ENCODE measurements around the gene GRIK2. TPM values are rescaled to one million over a fixed set of nuclear protein-coding genes. Genes with fewer than 3 reads are reported as not detected.
A peak's percentile ranks its signal among the peaks of the same experiment; 100 is the strongest.

GRIK2 gene
- polyA plus RNA-seq, 1 of the 3 experiments (the other 2 are of a cell fraction) = 0.30 TPM

DNA sequence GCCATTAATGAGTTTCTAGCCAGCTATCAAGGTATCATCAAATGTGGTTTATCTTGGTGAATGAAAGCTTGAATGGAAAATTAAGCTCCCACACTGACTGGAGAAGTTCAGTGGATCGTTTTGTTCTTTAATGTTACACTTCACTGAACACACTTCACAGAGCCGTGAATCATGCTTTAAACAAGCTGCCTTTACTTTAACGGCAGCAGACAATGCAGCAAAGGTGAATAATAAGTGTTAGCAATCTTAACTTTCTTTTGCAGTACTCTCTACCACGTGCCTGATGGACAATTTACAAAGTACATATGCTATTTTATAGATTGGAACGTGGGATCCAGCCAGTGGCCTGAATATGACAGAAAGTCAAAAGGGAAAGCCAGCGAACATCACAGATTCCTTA lies 424.5 kb downstream of the GRIK2 start (continued):
- no peak for TF ChIP-seq RCOR1 (IDR thresholded peaks at IDR 0.05; ENCODE audit: low read length)

- Histone ChIP-seq H3F3A (replicated peaks; ENCODE audit: insufficient read depth) (peaks cover under 1% of the 10 kb centered on the region), H3K9me2 (0 out of 2 replicates have a peak, but pooled peaks cover 4% of the 10 kb centered on the region), H2AFZ (ENCODE audit: low read depth) (peak overlapping the region; percentile 26; the same call in 1 of the 2 replicates), H3K79me2 (ENCODE audit: insufficient read depth) (no peaks in the 10 kb centered on the region), H3K4me1 (ENCODE audit: control insufficient read depth in 1 of 2, insufficient read depth in 2 of 2, low read depth in 1 of 2, low read length in 1 of 2) (no peaks in the 10 kb centered on the region), H3K27me3 (ENCODE audit: insufficient read depth) (no peaks in the 10 kb centered on the region), H3K36me3 (replicated peaks in 1 of 2; ENCODE audit: control insufficient read depth in 1 of 2, insufficient read depth in 2 of 2, low read length in 1 of 2) (no peaks in the 10 kb centered on the region), H3K4me3 (ENCODE audit: low read depth in 2 of 2, low read length in 1 of 2) (no peak overlapping the region), H4K20me1 (ENCODE audit: insufficient read depth) (no peaks in the 10 kb centered on the region), H3K4me2 (no peak overlapping the region), H3K27ac (ENCODE audit: low read depth in 2 of 2, low read length in 1 of 2) (no peak overlapping the region), H3K9me3 (0 out of 2 replicates have a peak, but pooled peaks cover 2% of the 10 kb centered on the region), H3K9ac (no peak overlapping the region)
- ChIA-PET CTCF (no interaction called here), POLR2A (no interaction called here)
- DNase-seq = no peak
- 44% methylated on average over 5 of the region's 5 CpGs for WGBS (ENCODE audit: low lambda C conversion rate)
- no peak for TF ChIP-seq POLR2AphosphoS5 (IDR thresholded peaks at IDR 0.05; ENCODE audit: low read depth, low read length)
- no peak for TF ChIP-seq FOSL2 (IDR thresholded peaks at IDR 0.05; ENCODE audit: borderline replicate concordance, low read depth)
- TF ChIP-seq ELF1 (IDR thresholded peaks at IDR 0.05) = no peak
Observed at GRCh38 chr6:101824551-101825345, 431.2 kb downstream of the GRIK2 start.

DNA sequence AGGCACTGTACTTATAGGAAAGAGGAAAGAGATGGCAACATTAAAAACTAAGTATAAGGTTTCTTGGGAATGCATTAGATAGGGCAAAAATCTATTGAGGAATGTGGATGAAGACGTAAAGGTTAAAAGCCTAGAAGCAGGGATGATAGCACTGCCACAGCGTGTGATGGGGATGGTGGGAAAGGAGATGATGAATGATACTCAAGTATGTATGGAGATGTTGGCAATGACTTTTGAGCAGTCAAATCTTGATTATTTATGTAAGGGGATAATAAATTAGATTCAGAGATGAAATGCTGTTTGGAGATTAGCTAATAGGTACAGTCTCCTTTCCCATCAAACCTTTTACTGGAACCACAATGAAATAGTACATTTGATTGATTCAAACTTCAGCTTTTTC lies 432.8 kb downstream of the GRIK2 start:
- no peaks in the 10 kb centered on the region for H4K20me1 ChIP-seq (ENCODE audit: insufficient read depth)
- TF ChIP-seq RFX5 (IDR thresholded peaks at IDR 0.05; ENCODE audit: low read length) (no peak), EZH2phosphoT487 (IDR thresholded peaks at IDR 0.05; ENCODE audit: borderline replicate concordance, low read depth) (no peak)

GRCh38 chr6:101826678-101827077 lies 433.2 kb downstream of the GRIK2 start:
- ChIA-PET CTCF (no interaction called here), POLR2A (no interaction called here)
- Histone ChIP-seq H3K4me3 (ENCODE audit: low read depth in 2 of 2, low read length in 1 of 2) (no peak overlapping the region), H3K9me3 (0 out of 2 replicates have a peak, but pooled peaks cover 2% of the 10 kb centered on the region), H3K4me1 (ENCODE audit: control insufficient read depth in 1 of 2, insufficient read depth in 2 of 2, low read depth in 1 of 2, low read length in 1 of 2) (no peaks in the 10 kb centered on the region; a peak in 1 of 4 replicates), H3K4me2 (no peak overlapping the region), H3K27ac (ENCODE audit: low read depth in 2 of 2, low read length in 1 of 2) (no peak overlapping the region), H3K79me2 (ENCODE audit: insufficient read depth) (no peaks in the 10 kb centered on the region), H3F3A (replicated peaks; ENCODE audit: insufficient read depth) (peaks cover 9% of the 10 kb centered on the region), H3K9me2 (no peaks in the 10 kb centered on the region), H3K9ac (no peak overlapping the region), H3K36me3 (replicated peaks in 1 of 2; ENCODE audit: control insufficient read depth in 1 of 2, insufficient read depth in 2 of 2, low read length in 1 of 2) (no peaks in the 10 kb centered on the region), H2AFZ (ENCODE audit: low read depth) (no peak overlapping the region), H4K20me1 (ENCODE audit: insufficient read depth) (no peaks in the 10 kb centered on the region), H3K27me3 (ENCODE audit: insufficient read depth) (no peaks in the 10 kb centered on the region)
- WGBS (ENCODE audit: low lambda C conversion rate) = 28% methylated on average over 3 of the region's 3 CpGs
- DNase-seq = no peak
- TF ChIP-seq GATA2 (CRISPR knock-in tag; IDR thresholded peaks at IDR 0.05) = no peak
- TF ChIP-seq, protein P1, sequence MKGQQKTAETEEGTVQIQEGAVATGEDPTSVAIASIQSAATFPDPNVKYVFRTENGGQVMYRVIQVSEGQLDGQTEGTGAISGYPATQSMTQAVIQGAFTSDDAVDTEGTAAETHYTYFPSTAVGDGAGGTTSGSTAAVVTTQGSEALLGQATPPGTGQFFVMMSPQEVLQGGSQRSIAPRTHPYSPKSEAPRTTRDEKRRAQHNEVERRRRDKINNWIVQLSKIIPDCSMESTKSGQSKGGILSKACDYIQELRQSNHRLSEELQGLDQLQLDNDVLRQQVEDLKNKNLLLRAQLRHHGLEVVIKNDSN (IDR thresholded peaks at IDR 0.05; ENCODE audit: borderline replicate concordance, low read depth) = no peak
- TF ChIP-seq TEAD4 (IDR thresholded peaks at IDR 0.05; ENCODE audit: borderline replicate concordance, insufficient read depth) = no peak
- TF ChIP-seq EZH2phosphoT487 (IDR thresholded peaks at IDR 0.05; ENCODE audit: borderline replicate concordance, low read depth) = no peak
- no peak for TF ChIP-seq RAD21 (IDR thresholded peaks at IDR 0.05; ENCODE audit: low read length)
- TF ChIP-seq RFX5 (IDR thresholded peaks at IDR 0.05; ENCODE audit: low read length) = no peak
- TF ChIP-seq, protein P2, sequence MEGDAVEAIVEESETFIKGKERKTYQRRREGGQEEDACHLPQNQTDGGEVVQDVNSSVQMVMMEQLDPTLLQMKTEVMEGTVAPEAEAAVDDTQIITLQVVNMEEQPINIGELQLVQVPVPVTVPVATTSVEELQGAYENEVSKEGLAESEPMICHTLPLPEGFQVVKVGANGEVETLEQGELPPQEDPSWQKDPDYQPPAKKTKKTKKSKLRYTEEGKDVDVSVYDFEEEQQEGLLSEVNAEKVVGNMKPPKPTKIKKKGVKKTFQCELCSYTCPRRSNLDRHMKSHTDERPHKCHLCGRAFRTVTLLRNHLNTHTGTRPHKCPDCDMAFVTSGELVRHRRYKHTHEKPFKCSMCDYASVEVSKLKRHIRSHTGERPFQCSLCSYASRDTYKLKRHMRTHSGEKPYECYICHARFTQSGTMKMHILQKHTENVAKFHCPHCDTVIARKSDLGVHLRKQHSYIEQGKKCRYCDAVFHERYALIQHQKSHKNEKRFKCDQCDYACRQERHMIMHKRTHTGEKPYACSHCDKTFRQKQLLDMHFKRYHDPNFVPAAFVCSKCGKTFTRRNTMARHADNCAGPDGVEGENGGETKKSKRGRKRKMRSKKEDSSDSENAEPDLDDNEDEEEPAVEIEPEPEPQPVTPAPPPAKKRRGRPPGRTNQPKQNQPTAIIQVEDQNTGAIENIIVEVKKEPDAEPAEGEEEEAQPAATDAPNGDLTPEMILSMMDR (IDR thresholded peaks at IDR 0.05) = no peak
- no peak for TF ChIP-seq FOSL2 (IDR thresholded peaks at IDR 0.05; ENCODE audit: borderline replicate concordance, low read depth)
- TF ChIP-seq, protein P3, sequence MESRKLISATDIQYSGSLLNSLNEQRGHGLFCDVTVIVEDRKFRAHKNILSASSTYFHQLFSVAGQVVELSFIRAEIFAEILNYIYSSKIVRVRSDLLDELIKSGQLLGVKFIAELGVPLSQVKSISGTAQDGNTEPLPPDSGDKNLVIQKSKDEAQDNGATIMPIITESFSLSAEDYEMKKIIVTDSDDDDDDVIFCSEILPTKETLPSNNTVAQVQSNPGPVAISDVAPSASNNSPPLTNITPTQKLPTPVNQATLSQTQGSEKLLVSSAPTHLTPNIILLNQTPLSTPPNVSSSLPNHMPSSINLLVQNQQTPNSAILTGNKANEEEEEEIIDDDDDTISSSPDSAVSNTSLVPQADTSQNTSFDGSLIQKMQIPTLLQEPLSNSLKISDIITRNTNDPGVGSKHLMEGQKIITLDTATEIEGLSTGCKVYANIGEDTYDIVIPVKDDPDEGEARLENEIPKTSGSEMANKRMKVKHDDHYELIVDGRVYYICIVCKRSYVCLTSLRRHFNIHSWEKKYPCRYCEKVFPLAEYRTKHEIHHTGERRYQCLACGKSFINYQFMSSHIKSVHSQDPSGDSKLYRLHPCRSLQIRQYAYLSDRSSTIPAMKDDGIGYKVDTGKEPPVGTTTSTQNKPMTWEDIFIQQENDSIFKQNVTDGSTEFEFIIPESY (IDR thresholded peaks at IDR 0.05; ENCODE audit: borderline replicate concordance, low read depth) = no peak

More for the DNA sequence above, 432.8 kb downstream of the GRIK2 start:
- ChIA-PET POLR2A (no interaction called here), CTCF (no interaction called here)
- Histone ChIP-seq H3K9me2 (0 out of 2 replicates have a peak, but pooled peaks cover 2% of the 10 kb centered on the region), H3K27me3 (ENCODE audit: insufficient read depth) (no peaks in the 10 kb centered on the region), H3K27ac (ENCODE audit: low read depth in 2 of 2, low read length in 1 of 2) (no peak overlapping the region), H3F3A (replicated peaks; ENCODE audit: insufficient read depth) (peaks cover 7% of the 10 kb centered on the region), H3K4me1 (ENCODE audit: control insufficient read depth in 1 of 2, insufficient read depth in 2 of 2, low read depth in 1 of 2, low read length in 1 of 2) (no peaks in the 10 kb centered on the region; a peak in 1 of 4 replicates), H2AFZ (ENCODE audit: low read depth) (no peak overlapping the region), H3K4me3 (ENCODE audit: low read depth in 2 of 2, low read length in 1 of 2) (no peak overlapping the region), H3K9ac (no peak overlapping the region), H3K36me3 (replicated peaks in 1 of 2; ENCODE audit: control insufficient read depth in 1 of 2, insufficient read depth in 2 of 2, low read length in 1 of 2) (no peaks in the 10 kb centered on the region), H3K9me3 (0 out of 2 replicates have a peak, but pooled peaks cover 2% of the 10 kb centered on the region), H3K79me2 (ENCODE audit: insufficient read depth) (no peaks in the 10 kb centered on the region), H3K4me2 (no peak overlapping the region)
- DNase-seq = no peak
- WGBS (ENCODE audit: low lambda C conversion rate) = 81% methylated on average over 2 of the region's 2 CpGs
